H1 (cell line): ENCODE measurements around the gene ZXDC. TPM values are rescaled to one million over a fixed set of nuclear protein-coding genes. Genes with fewer than 3 reads are reported as not detected.

ENCODE experiments used
- CTCF ChIA-PET: fragments of 300-600 bp; sonication (Branson Sonifier 250); formaldehyde crosslinking; loops from one replicate; lab custom pipeline; 2021; ENCODE audit not compliant: partially characterized antibody; lab: Charles Lee
- POLR2A ChIA-PET: fragments of 300-600 bp; sonication (Branson Sonifier 250); formaldehyde crosslinking; loops from one replicate; lab custom pipeline; 2021; ENCODE audit warnings: inconsistent platforms; ENCODE audit not compliant: partially characterized antibody; lab: Charles Lee
- DNase-seq, 2 experiments: peaks; one replicate each; pipeline versions ENCODE4 v3.0.0 to v3.0.0-alpha.2; 2010 to 2022; ENCODE audit warnings: low spot score in 2 of 2, low read depth in 1 of 2, mixed read lengths in 1 of 2
- FAIRE-seq: peaks from 2 replicates; lab custom pipeline; 2011; peaks lifted over from hg19 to GRCh38; lab: Jason Lieb, UNC
- H2AFZ ChIP-seq: 2 replicates; pipeline ENCODE4 v1.8.1; 2012; ENCODE audit warnings: low read length, inconsistent platforms
- H2AK5ac ChIP-seq: 2 replicates; pipeline ENCODE4 v1.6.1; 2013; ENCODE audit warnings: low read depth, low read length
- H2BK120ac ChIP-seq: replicated peaks from 2 replicates; pipeline ENCODE3; 2013; ENCODE audit warnings: low read depth, low read length, inconsistent platforms
- H2BK12ac ChIP-seq: 2 replicates; pipeline ENCODE4 v1.6.1; 2013; ENCODE audit warnings: low read depth, low read length
- H2BK15ac ChIP-seq: 2 replicates; pipeline ENCODE4 v1.6.1; 2013; ENCODE audit warnings: low read length
- H2BK20ac ChIP-seq: 2 replicates; pipeline ENCODE4 v1.6.1; 2013; ENCODE audit warnings: low read length
- H2BK5ac ChIP-seq: 2 replicates; pipeline ENCODE4 v1.6.1; 2013; ENCODE audit warnings: low read depth, low read length
- H3K14ac ChIP-seq: 2 replicates; pipeline ENCODE4 v1.6.1; 2013; ENCODE audit warnings: inconsistent platforms; ENCODE audit not compliant: insufficient read length
- H3K18ac ChIP-seq: 2 replicates; pipeline ENCODE4 v1.6.1; 2013; ENCODE audit warnings: low read length; ENCODE audit errors: extremely low read depth
- H3K23ac ChIP-seq: 2 replicates; pipeline ENCODE4 v1.6.1; 2013; ENCODE audit warnings: inconsistent platforms; ENCODE audit not compliant: insufficient read length
- H3K23me2 ChIP-seq: 2 replicates; pipeline ENCODE4 v1.6.1; 2013; ENCODE audit warnings: low read depth, low read length
- H3K27ac ChIP-seq: 2 replicates; pipeline ENCODE4 v1.6.1; 2011; ENCODE audit warnings: low read depth, low read length, inconsistent platforms
- H3K27me3 ChIP-seq, 4 experiments: replicated peaks in 1 of 4; 1 replicate in 1 of 4; 2 replicates in 3 of 4; pipeline versions ENCODE4 v1.6.1 to v1.8.1; 2011 to 2013; ENCODE audit warnings: low read length in 3 of 4, mild to moderate bottlenecking in 3 of 4, inconsistent platforms in 2 of 4, mixed read lengths in 2 of 4, moderate library complexity in 1 of 4; ENCODE audit not compliant: control insufficient read depth in 3 of 4, insufficient read depth in 3 of 4; ENCODE audit errors: extremely low read depth in 1 of 4
- H3K36me3 ChIP-seq, 4 experiments: 2 replicates each; pipeline versions ENCODE4 v1.6.1 to v1.8.1; 2011 to 2013; ENCODE audit warnings: mild to moderate bottlenecking in 4 of 4, low read length in 3 of 4, moderate library complexity in 2 of 4, control low read depth in 1 of 4, inconsistent platforms in 1 of 4; ENCODE audit not compliant: insufficient read depth in 4 of 4, control insufficient read depth in 2 of 4
- H3K4ac ChIP-seq: replicated peaks from 2 replicates; pipeline ENCODE3; 2013; ENCODE audit warnings: low read length, low read depth, mixed read lengths, inconsistent platforms; ENCODE audit not compliant: insufficient read length
- H3K4me1 ChIP-seq, 4 experiments: replicated peaks in 1 of 4; 1 replicate in 1 of 4; 2 replicates in 3 of 4; pipeline versions ENCODE4 v1.6.1 to v1.8.1; 2011 to 2013; ENCODE audit warnings: low read length in 3 of 4, inconsistent platforms in 2 of 4, mixed read lengths in 1 of 4; ENCODE audit not compliant: insufficient read depth in 4 of 4, control insufficient read depth in 3 of 4
- H3K4me2 ChIP-seq, 2 experiments: 2 replicates each; pipeline versions ENCODE4 v1.6.1 to v1.8.1; 2011 to 2013; ENCODE audit warnings: low read depth in 2 of 2, low read length in 2 of 2, control low read depth in 1 of 2, inconsistent platforms in 1 of 2, mild to moderate bottlenecking in 1 of 2; ENCODE audit not compliant: insufficient read depth in 1 of 2
- H3K4me3 ChIP-seq, 4 experiments: fragments of 200-600, 300-600 bp in 1 of 4; sonication (generic), shearing (Covaris generic), sonication (Bioruptor Twin) in 1 of 4; 2 replicates each; pipeline versions ENCODE4 v1.5.1 to v1.8.1; 2011 to 2016; ENCODE audit warnings: low read length in 4 of 4, low read depth in 3 of 4, control low read depth in 2 of 4, inconsistent platforms in 2 of 4, mild to moderate bottlenecking in 2 of 4, mixed read lengths in 1 of 4, moderate library complexity in 1 of 4; ENCODE audit not compliant: insufficient read depth in 2 of 4; ENCODE audit errors: extremely low read depth in 1 of 4
- H3K56ac ChIP-seq: replicated peaks from 2 replicates; pipeline ENCODE3; 2013; ENCODE audit warnings: low read depth, mild to moderate bottlenecking, mixed read lengths, low read length, inconsistent platforms; ENCODE audit not compliant: insufficient read length
- H3K79me1 ChIP-seq: 2 replicates; pipeline ENCODE4 v1.6.1; 2013; ENCODE audit warnings: low read depth, low read length, control low read depth
- H3K79me2 ChIP-seq, 2 experiments: 2 replicates each; pipeline versions ENCODE4 v1.6.1 to v1.8.1; 2012 to 2013; ENCODE audit warnings: low read length in 2 of 2, mild to moderate bottlenecking in 2 of 2, inconsistent platforms in 1 of 2; ENCODE audit not compliant: insufficient read depth in 2 of 2, control insufficient read depth in 1 of 2
- H3K9ac ChIP-seq, 4 experiments: replicated peaks in 1 of 4; 1 replicate in 1 of 4; 2 replicates in 3 of 4; pipeline versions ENCODE4 v1.6.1 to v1.8.1; 2011 to 2013; ENCODE audit warnings: low read depth in 3 of 4, low read length in 3 of 4, control low read depth in 2 of 4, mild to moderate bottlenecking in 2 of 4, moderate library complexity in 2 of 4, inconsistent platforms in 1 of 4; ENCODE audit errors: extremely low read depth in 1 of 4
- H3K9me3 ChIP-seq, 2 experiments: 2 replicates each; pipeline versions ENCODE4 v1.6.1 to v1.8.1; 2012 to 2013; ENCODE audit warnings: mild to moderate bottlenecking in 2 of 2, moderate library complexity in 2 of 2, control low read depth in 1 of 2, inconsistent platforms in 1 of 2, low read depth in 1 of 2, low read length in 1 of 2, mixed read lengths in 1 of 2; ENCODE audit not compliant: insufficient read depth in 2 of 2
- H4K20me1 ChIP-seq, 2 experiments: replicated peaks in 1 of 2; 2 replicates each; pipeline versions ENCODE3 to v1.8.1; 2011 to 2013; ENCODE audit warnings: inconsistent platforms in 2 of 2, low read length in 2 of 2, mild to moderate bottlenecking in 1 of 2; ENCODE audit not compliant: insufficient read depth in 2 of 2, control insufficient read depth in 1 of 2
- H4K5ac ChIP-seq: 2 replicates; pipeline ENCODE4 v1.6.1; 2013; ENCODE audit warnings: low read length, low read depth, mixed read lengths, inconsistent platforms; ENCODE audit not compliant: insufficient read length
- H4K8ac ChIP-seq: 2 replicates; pipeline ENCODE4 v1.8.0; 2013; ENCODE audit warnings: mild to moderate bottlenecking, moderate library complexity, low read length, inconsistent platforms; ENCODE audit not compliant: insufficient read depth; ENCODE audit errors: extremely low read depth
- H4K91ac ChIP-seq: replicated peaks from 2 replicates; pipeline ENCODE3; 2013; ENCODE audit warnings: low read length, mixed read lengths, inconsistent platforms; ENCODE audit not compliant: insufficient read length
- ATF3 ChIP-seq: IDR thresholded peaks from 2 replicates; pipeline ENCODE4 v1.6.1; 2011; ENCODE audit warnings: low read depth, mild to moderate bottlenecking, low read length; ENCODE audit not compliant: insufficient read depth
- BACH1 ChIP-seq: IDR thresholded peaks from 2 replicates; pipeline ENCODE4 v1.6.1; 2012; ENCODE audit warnings: low read length, improper control_type of control experiment
- CTBP2 ChIP-seq: IDR thresholded peaks from 2 replicates; pipeline ENCODE4 v1.7.0; 2011; ENCODE audit warnings: borderline replicate concordance, mild to moderate bottlenecking, moderate library complexity, mixed read lengths, low read length; ENCODE audit not compliant: insufficient read depth, insufficient read length
- EP300 ChIP-seq, 2 experiments: IDR thresholded peaks; 1 replicate in 1 of 2; 2 replicates in 1 of 2; pipeline ENCODE4 v1.6.1; 2011 to 2012; ENCODE audit warnings: low read depth in 2 of 2, low read length in 2 of 2, mild to moderate bottlenecking in 2 of 2, borderline replicate concordance in 1 of 2, inconsistent platforms in 1 of 2, moderate library complexity in 1 of 2
- FOSL1 ChIP-seq: IDR thresholded peaks from 2 replicates; pipeline ENCODE4 v1.6.1; 2011; ENCODE audit warnings: mild to moderate bottlenecking, low read depth, low read length, moderate library complexity; ENCODE audit not compliant: insufficient read depth
- KDM1A ChIP-seq: fragments of 200-600, 300-600 bp; sonication (generic); IDR thresholded peaks from 2 replicates; pipeline ENCODE4 v1.7.1; 2016; ENCODE audit warnings: mild to moderate bottlenecking, low read length, borderline replicate concordance
- KDM5A ChIP-seq: fragments of 200-600 bp; IDR thresholded peaks from 2 replicates; pipeline ENCODE4 v1.7.1; 2012; ENCODE audit warnings: mild to moderate bottlenecking, low read length, inconsistent platforms, mixed read lengths
- NANOG ChIP-seq: IDR thresholded peaks from 2 replicates; pipeline ENCODE4 v1.6.1; 2011; ENCODE audit warnings: low read length, low read depth, mild to moderate bottlenecking, inconsistent platforms; ENCODE audit not compliant: insufficient read depth, poor library complexity, severe bottlenecking
- RNF2 ChIP-seq: fragments of 200-900, 300-1000 bp; sonication (generic); IDR thresholded peaks from 2 replicates; pipeline ENCODE4 v1.7.1; 2016; ENCODE audit warnings: borderline replicate concordance, low read depth, mild to moderate bottlenecking, antibody characterized with exemption, low read length; ENCODE audit not compliant: poor library complexity, severe bottlenecking; ENCODE audit errors: missing control alignments
- RXRA ChIP-seq: IDR thresholded peaks from 2 replicates; pipeline ENCODE4 v1.6.1; 2011; ENCODE audit warnings: low read depth, mild to moderate bottlenecking, low read length, moderate library complexity; ENCODE audit not compliant: insufficient read depth
- USF2 ChIP-seq: IDR thresholded peaks from 2 replicates; pipeline ENCODE4 v1.6.1; 2011; ENCODE audit warnings: low read length, improper control_type of control experiment
- WGBS, 2 experiments: shearing (Covaris generic) in 1 of 2; methylation state at CpG; one replicate each; pipeline versions ENCODE4 v1.1.6 to v1.1.7; 2013 to 2015; ENCODE audit warnings: low lambda C conversion rate in 2 of 2, mixed read lengths in 2 of 2, inconsistent platforms in 1 of 2, low coverage in 1 of 2, missing lambda C conversion rate in 1 of 2; ENCODE audit not compliant: insufficient replicate concordance in 2 of 2, insufficient coverage in 1 of 2, insufficient read length in 1 of 2; ENCODE audit errors: extremely low coverage in 1 of 2, missing lambda C conversion rate in 1 of 2; 5-methylcytosine and 5-hydroxymethylcytosine counted together
- polyA plus RNA-seq, 7 experiments: library from polyadenylated mRNA; depleted of rRNA in 3 of 7; stranded (reverse) in 5 of 7; unstranded in 2 of 7; fragments of >200 nt in 5 of 7; fragments of 200-250 nt in 2 of 7; gene quantifications; 1 replicate in 5 of 7; 2 replicates in 1 of 7; 4 replicates in 1 of 7; pipeline versions ENCODE4 v1.2.1 to v1.2.3, GENCODE V29; 2011 to 2013; ENCODE audit warnings: missing spikeins in 2 of 7, mixed read lengths in 2 of 7
- total RNA-seq: library from RNA; stranded (reverse); fragmentation: NEBNext Ultra II Directional; extraction: Animal tissue kit (Norgen Biotek cat#: 25700); gene quantifications from 2 replicates; pipeline ENCODE4 v1.2.1, GENCODE V29; 2021

Gene ZXDC
- total and polyA plus RNA-seq, 2 of the 8 experiments (the other 6 are each of a cell fraction or from before 2014, with no cell fraction given), result 12.7 to 24.3 TPM

GRCh38 chr3:126433105-126433430, 42.6 kb downstream of the ZXDC start:
- H2AFZ ChIP-seq, result no peak overlapping the region
- H2BK15ac ChIP-seq, result no peak overlapping the region
- H4K91ac ChIP-seq, result no peak overlapping the region
- peak overlapping the region; percentile 68 for H4K8ac ChIP-seq
- H2BK12ac ChIP-seq, result no peak overlapping the region
- no peak overlapping the region for H3K18ac ChIP-seq
- H3K4ac ChIP-seq, result no peak overlapping the region
- FAIRE-seq, result no peak
- H2BK5ac ChIP-seq, result no peak overlapping the region; the same call in 1 of the 2 replicates
- H3K56ac ChIP-seq, result no peak overlapping the region
- no peak overlapping the region for H3K9ac ChIP-seq
- no peak overlapping the region for H2BK20ac ChIP-seq
- H2BK120ac ChIP-seq, result no peak overlapping the region
- H3K4me3 ChIP-seq, result no peak overlapping the region
- H3K9me3 ChIP-seq, result no peaks in the 10 kb centered on the region
- H3K27me3 ChIP-seq, result no peaks in the 10 kb centered on the region
- no peak overlapping the region for H4K5ac ChIP-seq
- no peak overlapping the region for H3K23ac ChIP-seq
- peaks cover 0 to 2% (median 0%) of the 10 kb centered on the region in 4 experiments; a peak in 2 of 8 replicates for H3K36me3 ChIP-seq
- WGBS, 2 experiments, result 92% methylated on average over 6 of the region's 6 CpGs; no CpG with 5 or more reads in 1 of the 2 experiments
- no peak overlapping the region for H2AK5ac ChIP-seq
- H3K4me2 ChIP-seq, result no peak overlapping the region
- DNase-seq, result no peak
- H4K20me1 ChIP-seq, result peaks cover 1 to 4% of the 10 kb centered on the region in 2 experiments
- no peak overlapping the region for H3K27ac ChIP-seq
- ChIA-PET CTCF (interaction anchor here (1.4 kb wide), 1 partner anchor 9 kb away, joined by 6 read pairs; no protein-coding TSS in a partner anchor), POLR2A (interaction anchor here (0.9 to 2.8 kb wide), 3 partner anchors 10 to 32 kb away, joined by 3 to 13 read pairs (median 4); no protein-coding TSS in a partner anchor)
- H3K79me1 ChIP-seq, result no peaks in the 10 kb centered on the region; the same call in 1 of the 2 replicates
- H3K79me2 ChIP-seq, result no peaks in the 10 kb centered on the region
- H3K14ac ChIP-seq, result no peak overlapping the region
- no peaks in the 10 kb centered on the region for H3K23me2 ChIP-seq
- no peaks in the 10 kb centered on the region; a peak in 1 of 7 replicates for H3K4me1 ChIP-seq
- TF ChIP-seq KDM5A (no peak), RXRA (no peak), BACH1 (no peak), EP300 (IDR thresholded peaks at IDR 0.05; ENCODE audit: borderline replicate concordance in 1 of 2, low read depth in 2 of 2, low read length in 2 of 2) (no peak), KDM1A (no peak), CTBP2 (no peak), RNF2 (no peak), NANOG (no peak), ATF3 (no peak), FOSL1 (no peak), USF2 (no peak)
